K562 (cell line): ENCODE data around the gene FMN2. TPM values are rescaled to one million over a fixed set of nuclear protein-coding genes. Genes with fewer than 3 reads are reported as not detected.

Experiments
- ATAC-seq: fragments of 200-7000 bp; cut with Tn5 transposase; 3 replicates; pipeline ENCODE4 v1.9.1; 2020; ENCODE audit warnings: moderate library complexity
- BruUV-seq: library from RNA; stranded (reverse); fragments of 400-500 nt; replicated peaks from 2 replicates; lab custom pipeline; 2021; lab: Mats Ljungman, UMichigan
- CTCF ChIA-PET: fragments of 300-600 bp; formaldehyde crosslinking; extraction: SDS; loops from one replicate; lab custom pipeline; 2021; ENCODE audit warnings: low intra/inter-chr PET ratio; lab: Yijun Ruan, JAX
- POLR2A ChIA-PET: fragments of 300-600, 350-650 bp; sonication (Branson Sonifier 250); formaldehyde crosslinking; extraction: SDS; loops from one replicate; lab custom pipeline; 2021; ENCODE audit warnings: antibody characterized with exemption, inconsistent platforms; lab: Yijun Ruan, JAX
- DNase-seq, 4 experiments: peaks; one replicate each; pipeline versions ENCODE4 v3.0.0 to v3.0.0-alpha.2; 2011 to 2018; ENCODE audit warnings: low spot score in 3 of 4, mixed read lengths in 3 of 4; ENCODE audit errors: extremely low read depth in 1 of 4
- FAIRE-seq: peaks from 2 replicates; lab custom pipeline; 2011; peaks lifted over from hg19 to GRCh38; lab: Jason Lieb, UNC
- H2AFZ ChIP-seq: 2 replicates; pipeline ENCODE4 v1.6.0; 2011; ENCODE audit warnings: low read depth, low read length, control low read depth, inconsistent platforms
- H3K27ac ChIP-seq: fragments of 200-600 bp; 3 replicates; pipeline ENCODE4 v1.8.0; 2011; ENCODE audit warnings: low read depth, mild to moderate bottlenecking, control low read depth, inconsistent platforms, low read length, moderate library complexity, mixed read lengths; ENCODE audit errors: extremely low read depth
- H3K27me3 ChIP-seq, 2 experiments: fragments of 300-600 bp in 1 of 2; 2 replicates in 1 of 2; 3 replicates in 1 of 2; pipeline versions ENCODE4 v1.6.0 to v1.8.0; 2011; ENCODE audit warnings: inconsistent platforms in 2 of 2, low read length in 2 of 2, mild to moderate bottlenecking in 1 of 2, mixed read lengths in 1 of 2, moderate library complexity in 1 of 2; ENCODE audit not compliant: control insufficient read depth in 2 of 2, insufficient read depth in 2 of 2
- H3K36me3 ChIP-seq: fragments of 300-600 bp; 3 replicates; pipeline ENCODE4 v1.8.0; 2011; ENCODE audit warnings: mild to moderate bottlenecking, low read length, inconsistent platforms; ENCODE audit not compliant: control insufficient read depth, insufficient read depth
- H3K4me1 ChIP-seq, 2 experiments: fragments of 200-600 bp in 1 of 2; replicated peaks in 1 of 2; 2 replicates in 1 of 2; 3 replicates in 1 of 2; pipeline versions ENCODE4 v1.5.1 to v1.8.0; 2011; ENCODE audit warnings: inconsistent platforms in 2 of 2, low read length in 2 of 2, mild to moderate bottlenecking in 1 of 2, mixed read lengths in 1 of 2, moderate library complexity in 1 of 2; ENCODE audit not compliant: control insufficient read depth in 2 of 2, insufficient read depth in 2 of 2
- H3K4me2 ChIP-seq: 2 replicates; pipeline ENCODE4 v1.6.1; 2011; ENCODE audit warnings: low read length, control low read depth, inconsistent platforms, mixed read lengths; ENCODE audit not compliant: insufficient read depth
- H3K4me3 ChIP-seq: fragments of 200-600 bp; sonication (generic), shearing (Covaris generic); 2 replicates; pipeline ENCODE4 v1.5.1; 2016; ENCODE audit warnings: control low read depth, inconsistent platforms
- H3K79me2 ChIP-seq: fragments of 200-600 bp; 3 replicates; pipeline ENCODE4 v1.8.0; 2011; ENCODE audit warnings: low read length, inconsistent platforms; ENCODE audit not compliant: control insufficient read depth, insufficient read depth
- H3K9ac ChIP-seq, 2 experiments: 2 replicates each; pipeline versions ENCODE4 v1.6.0 to v1.6.1; 2011; ENCODE audit warnings: low read depth in 2 of 2, low read length in 2 of 2, control low read depth in 1 of 2, inconsistent platforms in 1 of 2, mild to moderate bottlenecking in 1 of 2, mixed read lengths in 1 of 2; ENCODE audit not compliant: insufficient read depth in 1 of 2
- H3K9me1 ChIP-seq: one replicate; pipeline ENCODE4 v1.6.0; 2011; ENCODE audit warnings: inconsistent platforms, mild to moderate bottlenecking, low read length, moderate library complexity; ENCODE audit not compliant: control insufficient read depth, insufficient read depth
- H3K9me3 ChIP-seq: replicated peaks from 2 replicates; pipeline ENCODE4 v1.5.1; 2011; ENCODE audit warnings: low read depth, low read length, inconsistent platforms; ENCODE audit not compliant: control insufficient read depth, insufficient read depth
- H4K20me1 ChIP-seq: replicated peaks from 2 replicates; pipeline ENCODE4 v1.6.1; 2011; ENCODE audit warnings: low read length, inconsistent platforms, mixed read lengths; ENCODE audit not compliant: control insufficient read depth, insufficient read depth
- AFF4 ChIP-seq: sonication (generic); formaldehyde crosslinking; IDR thresholded peaks from 2 replicates; pipeline ENCODE4 v1.8.0; 2023; ENCODE audit warnings: mild to moderate bottlenecking, missing genetic modification reagents
- HMG20A ChIP-seq: fragments of 450-650 bp; formaldehyde crosslinking; conservative IDR thresholded peaks from 2 replicates; pipeline ENCODE4 v1.4.0; 2020; ENCODE audit warnings: mild to moderate bottlenecking, mixed read lengths
- HOXB6 ChIP-seq: fragments of 250-450 bp; sonication (Bioruptor Pico); IDR thresholded peaks from 2 replicates; pipeline ENCODE4 v1.5.1; 2022; ENCODE audit warnings: mild to moderate bottlenecking, borderline replicate concordance
- SMARCC2 ChIP-seq: fragments of 450-650 bp; IDR thresholded peaks from 2 replicates; pipeline ENCODE4 v1.6.1; 2017; ENCODE audit warnings: antibody characterized with exemption, moderate library complexity, mild to moderate bottlenecking, low read depth
- SRF ChIP-seq, 2 experiments: fragments of 250-450, 450-650 bp in 1 of 2; sonication (Bioruptor Pico) in 1 of 2; sonication (generic) in 1 of 2; formaldehyde crosslinking; IDR thresholded peaks; 2 replicates each; pipeline versions ENCODE4 v1.5.0 to v1.5.1; 2020 to 2022; ENCODE audit warnings: mild to moderate bottlenecking in 1 of 2, missing genetic modification reagents in 1 of 2
- TBL1XR1 ChIP-seq, 2 experiments: IDR thresholded peaks; 2 replicates each; pipeline ENCODE4 v1.6.1; 2012; ENCODE audit warnings: improper control_type of control experiment in 2 of 2, low read length in 2 of 2, mild to moderate bottlenecking in 1 of 2
- TFE3 ChIP-seq: fragments of 450-650 bp; formaldehyde crosslinking; IDR thresholded peaks from 2 replicates; pipeline ENCODE4 v1.4.0; 2020; ENCODE audit warnings: mild to moderate bottlenecking, mixed read lengths
- ZNF121 ChIP-seq: sonication (generic); formaldehyde crosslinking; conservative IDR thresholded peaks from 2 replicates; pipeline ENCODE4 v1.8.0; 2022; ENCODE audit warnings: missing genetic modification reagents
- ZNF518B ChIP-seq: fragments of 250-450 bp; sonication (Bioruptor Pico); IDR thresholded peaks from 2 replicates; pipeline ENCODE4 v1.5.0; 2021; ENCODE audit warnings: mild to moderate bottlenecking, moderate library complexity
- ZNF639 ChIP-seq, 2 experiments: fragments of 200-800 bp in 1 of 2; sonication (Bioruptor generic) in 1 of 2; sonication (generic) in 1 of 2; formaldehyde crosslinking in 1 of 2; IDR thresholded peaks in 1 of 2; conservative IDR thresholded peaks in 1 of 2; 2 replicates each; pipeline versions ENCODE4 v1.5.0 to v1.6.1; 2016 to 2020; ENCODE audit warnings: missing compliant biosample characterization in 1 of 2, missing genetic modification characterization in 1 of 2, missing genetic modification reagents in 1 of 2
- WGBS: fragments of 100-300 bp; shearing (Covaris generic); methylation state at CpG from one replicate; pipeline ENCODE4 v1.1.6; 2016; ENCODE audit warnings: low coverage, mixed read lengths; ENCODE audit not compliant: insufficient coverage; ENCODE audit errors: missing lambda C conversion rate; 5-methylcytosine and 5-hydroxymethylcytosine counted together
- in situ Hi-C: fragments of 300-500 bp; cut with MboI; formaldehyde crosslinking; loops from 4 replicates; pipeline ENCODE4 v1.15.0; 2018; ENCODE audit warnings: inconsistent platforms, mixed read lengths
- intact Hi-C: fragments of 100-400 bp; cut with micrococcal nuclease; formaldehyde crosslinking; loops from 2 replicates; pipeline ENCODE4 v1.14.2; 2022
- polyA plus RNA-seq, 8 experiments: library from polyadenylated mRNA; depleted of rRNA in 4 of 8; stranded (reverse) in 5 of 8; unstranded in 3 of 8; fragments of >200 nt; fragmentation: Nextera tagmentation in 2 of 8; fragmentation: Illumina TruSeq in 1 of 8; extraction: Ambion mirVana in 2 of 8; extraction: Trizol in 1 of 8; gene quantifications; 2 replicates each; pipeline versions ENCODE4 v1.2.1 to v1.2.3, GENCODE V29; 2011 to 2014; ENCODE audit warnings: inconsistent platforms in 1 of 8, missing spikeins in 1 of 8
- total RNA-seq, 7 experiments: library from RNA; depleted of rRNA in 6 of 7; stranded (reverse); fragments of >200 nt in 6 of 7; fragmentation: Illumina TruSeq in 2 of 7; extraction: Trizol in 2 of 7; gene quantifications; 2 replicates each; pipeline versions ENCODE4 v1.2.1 to v1.2.3, GENCODE V29; 2011 to 2021; ENCODE audit warnings: low replicate concordance in 1 of 7

The FMN2 gene
- total and polyA plus RNA-seq, 9 of the 15 experiments (the other 6 are each of a cell fraction or from before 2014, with no cell fraction given): 0.15 to 0.45 (median 0.16) TPM; not detected in 3

GRCh38 chr1:240394353-240394752, 302.7 kb downstream of the FMN2 start:
- H3K79me2 ChIP-seq: no peaks in the 10 kb centered on the region
- TF ChIP-seq ZNF639 (CRISPR knock-in tag; conservative IDR thresholded peaks at IDR 0.05 in 1 of 2, IDR thresholded peaks at IDR 0.05 in 1 of 2): no peak
- no peak for TF ChIP-seq SRF (CRISPR knock-in tag; IDR thresholded peaks at IDR 0.05)
- no peak for TF ChIP-seq HOXB6
- TF ChIP-seq SMARCC2: no peak
- no peak for TF ChIP-seq ZNF121
- TF ChIP-seq AFF4 (CRISPR knock-in tag): no peak
- TF ChIP-seq TFE3 (CRISPR knock-in tag): no peak
- TF ChIP-seq ZNF518B: no peak
- no peak for TF ChIP-seq TBL1XR1 (IDR thresholded peaks at IDR 0.05; ENCODE audit: low read length in 2 of 2)
- no peak for TF ChIP-seq HMG20A
- FAIRE-seq (no peak), ATAC-seq (no peak), DNase-seq (no peak)
- no peak overlapping the region for H3K9ac ChIP-seq
- no peaks in the 10 kb centered on the region for H3K9me1 ChIP-seq
- no peaks in the 10 kb centered on the region for H3K27me3 ChIP-seq
- no peaks in the 10 kb centered on the region for H3K9me3 ChIP-seq
- H4K20me1 ChIP-seq: no peaks in the 10 kb centered on the region
- ChIA-PET CTCF (no interaction called here), POLR2A (no interaction called here)
- intact Hi-C loops (no loop called here), in situ Hi-C loops (no loop called here)
- no peaks in the 10 kb centered on the region for H3K36me3 ChIP-seq
- no peak overlapping the region for H2AFZ ChIP-seq
- no peaks in the 10 kb centered on the region for H3K4me1 ChIP-seq
- H3K27ac ChIP-seq: no peak overlapping the region
- WGBS: 2% methylated on average over 4 of the region's 4 CpGs
- no peak overlapping the region for H3K4me2 ChIP-seq
- BruUV-seq: no TSS peak
- H3K4me3 ChIP-seq: no peak overlapping the region
